EH (cell line): ENCODE results near the gene KCNIP1.
"Not testable (repeated sequence)": the region's sequence is repeated elsewhere in the genome, so short reads cannot be mapped to it uniquely, and the experiment has no call there.

Experiments
- DNase-seq: peaks from one replicate; pipeline ENCODE4 v3.0.0-alpha.2; 2015; ENCODE audit warnings: low read depth

Gene KCNIP1

DNA sequence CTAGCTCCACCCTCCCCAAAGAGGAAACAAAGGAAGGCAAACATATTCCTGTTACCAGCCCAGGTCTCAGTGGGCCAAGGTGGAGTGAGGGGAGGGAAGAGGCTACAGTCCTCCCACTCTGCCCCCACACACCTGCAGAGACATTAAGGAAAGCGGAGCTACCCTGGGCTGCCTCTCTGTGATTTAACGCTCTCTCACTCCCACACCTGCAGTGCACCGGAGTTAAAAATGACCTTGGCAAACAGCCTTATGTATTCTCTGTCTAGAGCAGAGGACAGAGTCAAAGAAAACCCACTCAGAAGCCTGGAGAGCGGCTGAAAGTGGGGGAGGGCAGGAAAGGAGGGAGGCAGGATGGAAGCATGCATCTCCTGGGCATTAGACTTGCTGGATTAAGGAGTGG lies 32.7 kb downstream of the KCNIP1 start:
- DNase-seq, result no peak

DNA sequence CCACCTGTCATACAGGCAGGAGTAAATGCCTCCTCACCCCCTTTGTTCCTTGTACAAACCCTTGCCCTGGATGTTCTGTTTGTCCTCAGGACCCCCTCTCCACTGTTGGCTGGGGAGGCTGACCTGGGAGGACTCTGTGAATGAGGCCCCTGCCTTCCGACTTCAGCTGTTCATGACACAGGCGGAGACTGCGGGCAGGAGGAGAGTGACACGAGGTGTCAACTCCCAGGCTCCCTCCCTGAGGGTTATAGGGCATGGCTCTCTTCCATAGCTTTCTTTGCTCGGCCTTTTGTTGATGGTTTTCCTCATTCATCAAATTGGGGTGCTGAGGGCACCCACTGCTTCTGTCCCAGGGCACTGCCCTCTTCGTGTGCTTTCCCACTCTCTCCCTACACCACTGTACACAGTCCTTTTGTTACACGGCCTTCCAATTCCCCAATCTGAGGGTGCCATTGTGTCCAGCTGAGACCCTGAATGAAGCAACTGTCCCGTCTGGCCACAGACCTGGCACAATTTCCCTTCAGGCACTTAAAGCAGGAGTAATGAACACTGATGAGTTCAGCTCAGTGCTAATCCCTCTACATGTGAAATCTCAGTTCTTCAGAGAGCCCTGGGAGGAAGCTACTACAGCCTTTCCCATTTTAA lies 33.8 kb downstream of the KCNIP1 start:
- no peak for DNase-seq

DNA sequence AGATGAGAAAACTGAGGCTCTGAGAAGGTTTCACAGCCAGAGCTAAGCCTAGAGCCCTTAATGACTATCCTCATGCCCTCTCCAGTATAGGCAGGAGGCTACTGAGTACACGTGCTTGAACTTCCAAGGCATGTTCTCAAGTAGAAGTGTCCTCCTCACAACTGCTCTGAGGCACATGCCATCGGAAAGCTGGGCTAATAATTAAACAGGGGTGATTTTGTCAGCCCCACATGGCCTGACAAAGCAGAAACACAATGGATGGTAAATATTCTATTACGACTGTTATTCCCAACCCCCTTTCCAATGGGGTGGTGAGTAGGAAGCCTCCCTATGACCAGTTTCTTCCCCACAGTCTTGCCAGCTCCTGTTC lies 34.3 kb downstream of the KCNIP1 start:
- DNase-seq, result no peak

DNA sequence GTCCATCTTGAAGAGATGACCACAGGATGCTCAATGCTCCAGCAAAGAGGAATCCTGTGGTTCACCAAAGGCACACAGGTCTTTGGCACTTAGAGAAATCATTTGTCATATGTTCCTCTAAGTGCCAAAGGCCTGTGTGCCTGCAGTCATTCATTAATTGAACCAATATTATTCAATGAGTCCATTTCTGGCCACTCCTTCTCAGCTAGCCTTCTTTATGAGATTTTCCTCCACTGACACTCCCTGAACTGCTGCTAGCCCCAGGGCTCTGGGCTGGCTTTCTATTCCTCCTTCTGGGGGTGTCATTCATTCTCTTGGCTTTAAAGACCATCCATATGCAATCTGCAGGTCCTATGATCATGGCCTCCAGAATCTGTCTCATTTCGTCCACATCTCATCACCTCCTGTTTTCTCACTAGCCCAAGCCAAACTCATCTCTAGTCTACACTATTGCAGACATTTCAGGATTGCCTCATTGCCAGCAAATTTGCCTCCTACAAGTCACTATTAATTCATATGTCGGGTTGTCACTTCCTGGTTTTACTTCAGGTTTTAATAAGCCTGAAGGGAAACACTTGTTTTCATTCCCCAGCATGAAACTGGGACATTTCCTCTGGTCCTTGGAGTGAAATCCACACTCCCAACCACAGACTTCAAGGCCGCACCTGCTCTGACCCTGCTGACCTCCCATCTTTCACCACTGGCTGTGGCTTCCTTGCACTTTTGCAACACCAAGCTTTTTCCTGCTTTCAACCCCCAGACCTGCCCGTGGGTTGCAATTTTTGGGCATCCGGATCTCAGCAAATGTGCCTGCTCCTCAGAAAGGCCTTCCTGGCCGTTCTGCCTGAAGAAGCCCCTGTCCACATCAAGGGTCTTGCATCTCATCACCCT lies 35.1 kb downstream of the KCNIP1 start:
- no peak for DNase-seq

DNA sequence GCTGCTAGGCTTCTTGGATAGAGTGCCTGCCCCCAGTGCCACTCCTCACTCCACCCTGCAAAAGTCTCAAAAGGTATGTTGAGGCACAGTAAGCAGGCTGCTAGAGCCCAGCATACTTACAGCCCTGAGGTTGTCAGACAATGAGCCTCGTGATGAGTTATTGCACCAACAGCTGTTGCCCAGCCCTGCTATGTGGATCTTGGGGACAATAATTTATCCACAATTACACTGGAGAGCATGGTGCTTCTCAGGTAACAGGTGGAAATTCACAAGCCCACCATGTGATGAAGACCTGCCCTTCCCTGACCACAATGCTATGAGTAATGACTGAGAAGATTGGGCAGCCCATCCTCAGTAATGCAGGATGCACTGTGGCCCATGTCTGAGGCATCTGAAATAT lies 36.5 kb downstream of the KCNIP1 start:
- no peak for DNase-seq

DNA sequence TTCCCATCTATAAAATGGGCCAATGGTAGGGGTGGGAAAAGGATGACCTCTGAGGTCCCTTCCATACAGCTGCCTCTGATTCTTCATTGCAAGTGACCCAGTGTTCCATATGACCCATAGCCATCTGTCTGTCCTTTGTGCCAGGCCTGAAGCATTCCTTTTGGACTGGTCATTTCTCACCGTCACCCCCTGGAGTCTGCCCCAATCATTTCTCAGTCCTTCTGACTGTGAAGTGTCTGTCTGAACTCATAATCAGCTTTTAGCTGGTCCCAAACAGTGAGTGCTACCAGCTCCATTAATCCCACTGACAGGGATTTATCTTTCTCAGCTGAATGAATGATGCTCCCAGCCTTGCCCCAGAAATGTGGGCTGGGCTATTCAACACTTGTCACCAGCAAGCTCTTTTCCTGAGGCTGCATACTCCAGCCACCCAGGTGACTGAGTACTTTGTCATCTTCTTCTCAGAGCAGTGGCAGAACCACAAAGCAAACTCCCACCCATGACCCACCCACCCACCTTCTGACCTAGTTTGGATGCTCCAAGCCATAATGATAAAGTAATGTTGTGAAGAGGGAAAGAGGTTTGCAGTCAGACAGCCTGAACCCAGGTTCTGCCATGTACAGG lies 37.4 kb downstream of the KCNIP1 start:
- peak; percentile 1 for DNase-seq

DNA sequence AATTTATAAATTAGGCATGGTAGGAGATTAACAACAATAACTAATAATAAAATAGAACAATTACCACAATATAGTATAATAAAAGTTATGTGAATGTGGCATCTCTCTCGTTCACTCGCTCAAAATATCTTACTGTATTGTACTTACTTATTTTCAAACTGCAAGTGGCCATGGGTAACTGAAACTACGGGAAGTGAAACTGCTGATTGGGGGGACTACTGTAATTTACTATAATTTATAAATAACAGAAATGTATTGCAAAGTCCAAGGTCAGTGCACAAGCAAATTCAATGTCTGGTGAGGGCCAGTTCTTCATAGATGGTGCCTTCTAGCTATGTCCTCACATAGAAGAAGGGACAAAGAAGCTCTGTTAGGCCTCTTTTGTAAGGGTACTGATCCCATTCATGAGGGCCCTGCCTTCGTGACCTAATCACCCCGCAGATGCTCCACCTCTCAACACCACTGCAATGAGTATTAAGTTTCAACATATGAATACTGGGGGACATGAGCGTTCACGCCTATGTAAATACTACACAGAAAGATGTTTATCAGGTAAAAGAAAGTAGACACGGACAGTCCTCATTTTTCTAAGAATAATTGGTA lies 39.0 kb downstream of the KCNIP1 start:
- no peak for DNase-seq

DNA sequence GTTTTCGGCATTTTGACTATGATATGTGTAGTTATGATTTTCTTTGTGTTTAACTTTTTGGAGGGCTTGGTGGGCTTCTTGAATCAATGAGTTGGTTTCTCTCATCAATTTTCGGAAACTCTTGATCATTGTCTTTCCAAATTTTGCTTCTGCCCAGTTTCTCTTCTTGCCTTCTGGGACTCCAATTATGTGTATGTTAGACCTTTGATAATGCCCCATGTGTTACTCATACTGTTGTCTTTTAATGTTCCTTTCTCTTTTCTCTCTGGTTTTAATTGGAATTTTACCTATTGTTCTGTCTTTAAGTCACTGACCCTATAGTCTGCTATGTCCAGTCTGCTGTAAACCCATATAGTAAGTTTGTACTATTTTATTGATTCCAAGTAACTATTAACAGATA lies 41.5 kb downstream of the KCNIP1 start:
- DNase-seq, result no peak

DNA sequence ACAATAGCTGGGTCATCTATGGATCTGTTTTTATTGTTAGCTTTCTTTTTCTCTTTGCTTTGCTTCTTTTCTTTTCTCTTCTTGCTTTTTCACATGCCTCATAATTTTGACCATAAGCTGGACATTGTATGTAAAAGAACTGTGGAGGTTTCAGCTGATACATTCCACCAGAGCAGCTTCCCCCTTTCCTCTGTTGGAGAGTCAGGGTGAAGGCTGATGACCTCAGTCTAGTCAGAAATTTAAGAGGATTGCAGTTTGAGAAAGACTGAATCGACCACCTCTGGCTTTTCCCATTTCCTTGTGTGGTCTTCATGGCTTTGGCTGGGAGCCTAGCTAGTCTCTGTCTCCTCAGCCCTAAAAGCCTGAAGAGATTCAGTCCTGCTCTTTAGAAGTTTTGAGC lies 42.0 kb downstream of the KCNIP1 start:
- no peak for DNase-seq

DNA sequence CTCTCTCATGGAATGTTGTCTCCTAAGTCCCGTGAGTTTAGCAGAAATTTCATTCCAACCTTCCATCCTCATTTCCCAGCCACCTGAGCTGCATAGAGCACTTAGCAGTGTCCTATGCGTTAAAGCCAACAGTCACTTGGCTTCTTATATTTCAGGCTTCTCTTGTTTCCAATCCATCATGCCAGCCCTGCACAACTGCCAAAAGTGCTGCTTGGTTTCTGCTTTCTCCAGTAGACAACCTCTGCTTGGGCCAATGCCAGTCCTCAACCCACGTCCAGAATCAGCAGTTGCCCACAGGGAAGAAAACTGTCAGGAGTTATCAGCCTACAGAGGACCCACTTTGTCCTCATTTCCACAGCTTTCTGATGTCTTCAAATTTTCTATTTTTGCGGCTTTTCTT lies 42.5 kb downstream of the KCNIP1 start:
- DNase-seq, result no peak

DNA sequence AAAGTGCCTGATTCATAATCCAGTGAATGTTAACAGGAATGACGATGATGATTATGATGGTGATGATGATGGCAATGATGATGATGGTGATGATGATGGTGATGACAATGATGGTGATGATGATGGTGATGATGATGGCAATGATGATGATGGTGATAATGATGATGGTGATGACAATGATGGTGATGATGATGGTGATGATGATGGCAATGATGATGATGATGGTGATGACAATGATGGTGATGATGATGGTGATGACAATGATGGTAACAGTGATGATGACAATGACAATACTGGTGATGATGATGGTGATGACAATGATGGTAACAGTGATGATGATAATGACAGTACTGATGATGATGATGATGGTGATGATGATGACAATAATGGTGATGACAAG lies 46.6 kb downstream of the KCNIP1 start:
- not testable (repeated sequence) for DNase-seq

DNA sequence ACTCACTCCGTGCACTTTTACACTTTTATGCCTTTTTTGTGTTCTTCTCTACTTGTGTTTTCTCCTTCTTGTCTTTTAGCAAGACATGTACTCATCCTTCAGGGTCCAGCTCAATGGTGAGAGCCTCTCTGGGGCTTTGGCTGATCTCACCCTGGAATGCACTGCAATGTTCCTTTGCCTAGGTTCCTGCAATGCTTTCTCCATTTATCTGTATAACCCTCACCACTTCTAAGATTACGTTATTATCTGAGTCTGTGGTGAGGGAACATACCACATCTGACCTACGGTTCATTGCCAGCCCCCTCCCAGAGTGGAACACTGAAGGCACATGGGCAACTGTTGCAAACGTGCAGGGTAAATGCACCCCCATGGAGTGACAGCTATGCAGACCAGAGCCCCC lies 47.3 kb downstream of the KCNIP1 start:
- no peak for DNase-seq

DNA sequence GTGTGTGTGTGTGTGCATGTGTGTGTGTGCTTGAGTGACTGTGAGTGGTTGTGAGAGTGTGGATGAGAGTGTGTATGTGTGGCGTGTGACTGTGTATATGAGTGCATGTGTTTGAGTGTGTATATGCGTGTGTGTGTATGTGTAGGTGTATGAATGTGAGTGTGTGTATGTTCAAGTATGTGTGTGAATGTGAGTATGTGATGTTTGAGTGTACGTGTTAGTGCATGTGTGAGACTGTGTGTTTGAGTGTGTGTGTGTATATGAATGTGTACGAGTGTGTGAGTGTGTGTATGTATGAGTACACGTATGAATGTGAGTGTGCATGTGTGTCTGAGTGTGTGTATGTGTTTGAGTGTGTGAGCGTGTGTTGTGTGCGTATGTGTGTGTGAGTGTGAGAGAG lies 47.8 kb downstream of the KCNIP1 start:
- DNase-seq, result no peak

DNA sequence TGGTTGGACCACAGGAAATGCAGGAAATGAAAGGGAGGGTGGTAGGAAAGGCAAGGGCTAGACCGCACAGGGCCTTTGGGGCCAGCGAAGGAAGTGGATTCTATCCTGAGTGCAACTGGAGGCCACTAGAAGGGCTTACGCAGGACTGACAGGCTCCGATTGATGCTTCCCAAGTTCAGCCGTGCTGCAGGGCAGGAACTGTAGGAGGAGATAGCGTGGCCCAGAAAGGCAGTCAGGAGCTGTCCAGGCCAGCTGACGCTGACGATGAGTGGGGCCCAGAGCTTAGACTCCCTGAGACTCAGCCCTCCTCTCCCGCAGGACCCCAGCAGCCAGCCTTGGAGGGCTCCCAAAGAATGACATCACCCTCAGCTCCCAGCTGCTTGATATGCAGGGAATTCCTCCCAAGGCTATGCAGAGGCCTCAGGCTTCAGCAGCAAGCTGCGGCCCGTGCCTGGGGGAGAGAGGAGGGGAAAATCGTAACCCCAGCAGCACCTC lies 48.8 kb downstream of the KCNIP1 start:
- peak; percentile 69 for DNase-seq

DNA sequence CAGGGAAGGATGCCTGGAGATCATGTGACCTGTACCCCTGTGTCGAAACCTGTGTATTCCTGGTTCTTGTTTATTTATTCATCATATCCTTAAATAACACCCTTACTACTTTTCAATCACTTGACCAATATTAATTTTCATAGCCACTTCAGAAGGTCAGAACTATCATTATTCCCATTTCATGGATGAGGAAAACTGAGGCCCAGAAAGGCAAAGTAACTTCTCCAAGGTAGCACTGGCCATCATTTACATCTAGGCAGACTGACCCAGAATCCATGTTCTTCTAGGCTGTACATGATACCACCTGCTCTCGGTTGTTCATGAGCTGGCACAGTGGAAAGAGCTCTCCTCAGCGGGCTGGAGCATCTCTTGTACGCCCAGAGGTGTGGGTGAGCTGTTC lies 49.4 kb downstream of the KCNIP1 start:
- no peak for DNase-seq

DNA sequence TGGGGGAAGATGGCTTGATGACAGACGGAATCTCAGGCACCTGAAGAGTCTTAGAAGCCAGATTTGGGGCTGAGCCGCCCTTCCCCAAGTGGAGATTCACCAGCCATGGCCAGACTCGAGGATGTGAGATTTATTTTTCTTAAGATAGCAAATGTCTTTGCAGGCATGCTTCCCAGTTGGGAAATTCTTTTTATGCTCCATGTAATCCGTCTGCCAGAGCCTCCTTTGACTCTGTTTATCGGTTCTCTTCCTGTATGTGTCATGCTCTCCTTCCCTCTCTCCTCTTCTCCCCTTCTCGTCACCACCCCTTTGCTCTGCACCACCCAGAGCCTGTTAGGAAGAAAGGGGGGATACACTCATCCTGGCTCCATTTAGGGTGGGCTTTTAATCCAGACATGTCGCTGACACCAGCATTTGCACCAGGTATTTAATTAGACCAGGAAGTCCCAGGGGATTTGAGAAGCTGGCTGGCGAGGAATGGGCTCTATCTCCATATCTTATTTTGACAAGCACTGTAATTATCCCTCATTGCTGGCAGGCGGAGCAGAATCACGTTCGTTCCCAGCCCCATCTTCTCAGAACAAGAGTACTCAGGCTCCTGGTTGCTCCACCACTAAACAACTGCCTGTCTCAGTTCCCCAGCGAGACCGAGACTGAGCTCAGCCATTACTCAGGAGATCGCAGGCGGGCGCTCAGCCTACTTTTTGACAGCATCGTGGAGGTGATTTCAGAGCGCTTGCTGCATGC lies 50.9 kb downstream of the KCNIP1 start:
- peak; percentile 6 for DNase-seq

DNA sequence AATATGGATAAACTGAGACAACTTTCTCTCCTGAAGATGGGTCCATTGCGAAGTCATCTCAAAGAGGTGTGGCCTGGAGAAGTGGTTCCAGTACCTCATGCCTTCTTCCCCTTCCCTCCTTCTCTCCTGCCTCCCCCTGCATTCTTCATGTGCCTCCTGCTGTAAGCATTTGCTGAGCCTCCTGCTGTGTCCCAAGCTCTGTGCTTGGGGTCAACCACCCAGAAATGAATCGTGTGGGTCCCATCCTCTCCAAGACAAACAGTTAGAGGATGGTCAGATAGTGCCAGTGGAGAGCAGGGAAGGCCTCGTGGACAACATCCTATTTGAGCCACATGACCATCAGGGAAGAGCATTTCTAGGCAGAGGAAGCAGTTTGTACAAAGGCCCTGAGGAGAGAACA lies 53.5 kb downstream of the KCNIP1 start:
- no peak for DNase-seq

DNA sequence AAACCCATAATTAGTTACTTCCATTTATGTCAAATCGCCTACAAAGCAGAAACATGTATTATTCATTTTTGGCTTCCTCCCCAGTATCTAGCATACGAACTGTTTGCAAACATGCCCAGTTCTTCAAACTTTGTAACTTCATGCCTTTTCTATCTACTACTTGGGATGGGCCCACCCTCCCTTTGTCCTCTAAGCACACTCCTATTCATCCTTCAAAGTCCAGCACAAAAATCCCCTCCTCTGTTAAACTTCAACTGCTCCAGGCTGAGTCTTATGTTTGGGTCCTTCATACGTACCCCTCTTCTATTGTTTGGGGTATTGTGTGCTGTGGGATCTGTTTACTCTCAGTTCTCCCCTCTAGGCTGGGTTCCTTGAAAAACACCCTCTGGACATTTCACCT lies 55.5 kb downstream of the KCNIP1 start:
- no peak for DNase-seq

DNA sequence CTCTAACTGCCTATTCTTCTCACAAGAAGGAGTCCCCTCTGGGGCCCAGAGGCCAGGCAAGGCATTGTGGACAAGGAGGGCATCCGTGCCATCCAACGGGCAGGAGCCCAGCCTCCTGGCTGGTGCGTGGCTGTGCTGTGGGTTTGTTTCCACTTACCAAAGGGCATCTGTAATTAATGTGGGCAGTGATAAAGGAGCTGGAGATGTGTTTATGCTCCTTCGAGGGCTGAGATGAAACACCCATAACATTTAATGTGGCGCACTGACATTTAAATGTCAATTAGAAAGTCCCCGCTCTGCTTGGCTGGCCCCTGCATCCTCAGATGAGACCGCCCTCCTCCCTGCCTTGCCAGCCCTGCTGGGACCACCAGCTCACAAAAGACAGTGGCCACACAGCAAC lies 57.1 kb downstream of the KCNIP1 start:
- no peak for DNase-seq

DNA sequence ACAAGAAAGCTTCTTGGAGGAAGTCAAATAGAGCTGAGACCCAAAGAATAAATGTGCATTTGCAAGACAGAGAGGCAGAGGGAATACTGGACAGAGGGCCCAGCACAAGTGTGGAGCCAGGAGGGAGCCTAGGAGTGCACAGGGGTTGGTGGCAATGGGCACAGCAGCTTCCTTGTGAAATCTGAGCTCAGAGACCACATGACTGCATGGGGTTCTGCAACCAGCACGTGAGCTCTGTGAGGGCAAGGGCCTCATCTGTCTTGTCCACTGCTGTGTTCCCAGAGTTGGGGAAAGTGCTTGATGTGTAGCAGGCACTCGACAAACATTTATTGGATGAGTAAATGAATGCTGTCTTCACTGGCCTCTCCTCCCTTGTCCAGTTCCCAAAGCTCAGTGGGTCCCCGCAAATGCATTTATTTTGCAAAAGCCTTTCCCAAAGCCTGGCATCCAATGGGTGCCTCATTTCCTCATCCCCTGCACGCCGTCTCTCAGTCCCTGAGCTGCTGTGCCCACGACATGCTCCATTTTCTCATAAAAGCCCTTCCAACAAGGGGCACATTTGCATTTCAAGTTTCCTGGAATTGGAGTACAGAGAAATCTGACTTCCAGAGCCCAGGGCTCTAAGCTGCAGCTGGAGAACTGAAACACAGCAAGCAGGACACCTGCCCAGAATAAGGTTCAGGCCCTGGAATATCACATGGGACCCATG lies 58.5 kb downstream of the KCNIP1 start:
- DNase-seq, result no peak

DNA sequence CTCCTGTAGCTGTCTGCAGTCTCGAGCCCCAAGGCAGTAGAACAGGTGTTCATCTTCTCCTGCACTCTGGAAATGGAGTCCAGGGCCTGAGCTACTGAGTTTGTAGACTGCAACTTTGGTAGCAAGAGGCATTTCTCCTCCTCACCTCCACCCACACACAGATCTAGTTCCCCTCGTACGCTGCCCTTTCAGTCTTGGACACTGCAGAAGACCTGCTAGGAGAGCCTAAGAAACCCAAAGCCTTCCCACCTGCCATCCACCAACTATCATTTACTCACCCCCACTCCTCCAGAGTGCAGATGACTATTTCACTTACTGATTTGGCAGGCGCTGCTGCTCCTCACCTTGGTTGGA lies 59.0 kb downstream of the KCNIP1 start:
- no peak for DNase-seq
